GM10266 (cell line): Measurements from ENCODE around the gene HMOX2.

Experiments used
- DNase-seq: peaks from one replicate; pipeline ENCODE4 v3.0.0; 2012; ENCODE audit errors: extremely low spot score
- TF ChIP-seq, protein P1 (sequence below): IDR thresholded peaks from 2 replicates; pipeline ENCODE4 v1.5.1; 2012; ENCODE audit warnings: mild to moderate bottlenecking, low read depth; ENCODE audit not compliant: control insufficient read depth, insufficient read depth; ENCODE audit errors: missing control alignments

Gene HMOX2

DNA sequence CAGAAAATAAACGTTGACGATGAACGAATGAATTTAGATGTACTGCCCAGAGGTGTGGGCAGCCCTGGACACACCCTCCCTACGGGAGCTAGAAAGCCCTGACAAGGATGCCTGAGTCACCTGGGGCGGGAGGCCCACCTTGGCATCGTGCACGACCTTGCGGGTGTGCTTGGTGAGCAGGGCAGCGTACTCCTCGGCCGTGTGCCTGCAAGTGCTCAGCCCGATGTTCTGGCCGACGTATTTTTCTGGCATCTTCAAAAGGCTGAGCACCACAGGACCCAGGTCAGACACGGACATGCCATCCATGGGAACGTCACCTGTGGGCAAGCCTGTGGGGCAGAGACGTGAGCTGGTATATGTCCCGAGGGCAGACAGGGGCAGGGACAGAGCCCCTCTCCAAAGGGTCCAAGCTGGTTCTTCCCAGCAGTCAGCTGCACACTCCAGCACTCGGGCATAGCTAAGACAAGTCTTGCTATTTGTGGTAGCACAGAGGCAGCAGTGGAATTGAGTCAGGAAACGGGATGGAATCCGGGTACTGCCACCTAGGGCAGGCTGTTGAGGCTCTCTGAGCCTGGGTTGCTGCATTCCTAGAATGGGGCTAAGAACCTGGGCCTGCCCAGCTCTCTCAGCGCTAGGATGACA, 12.6 kb upstream of the HMOX2 start:
- TF ChIP-seq, protein P1, sequence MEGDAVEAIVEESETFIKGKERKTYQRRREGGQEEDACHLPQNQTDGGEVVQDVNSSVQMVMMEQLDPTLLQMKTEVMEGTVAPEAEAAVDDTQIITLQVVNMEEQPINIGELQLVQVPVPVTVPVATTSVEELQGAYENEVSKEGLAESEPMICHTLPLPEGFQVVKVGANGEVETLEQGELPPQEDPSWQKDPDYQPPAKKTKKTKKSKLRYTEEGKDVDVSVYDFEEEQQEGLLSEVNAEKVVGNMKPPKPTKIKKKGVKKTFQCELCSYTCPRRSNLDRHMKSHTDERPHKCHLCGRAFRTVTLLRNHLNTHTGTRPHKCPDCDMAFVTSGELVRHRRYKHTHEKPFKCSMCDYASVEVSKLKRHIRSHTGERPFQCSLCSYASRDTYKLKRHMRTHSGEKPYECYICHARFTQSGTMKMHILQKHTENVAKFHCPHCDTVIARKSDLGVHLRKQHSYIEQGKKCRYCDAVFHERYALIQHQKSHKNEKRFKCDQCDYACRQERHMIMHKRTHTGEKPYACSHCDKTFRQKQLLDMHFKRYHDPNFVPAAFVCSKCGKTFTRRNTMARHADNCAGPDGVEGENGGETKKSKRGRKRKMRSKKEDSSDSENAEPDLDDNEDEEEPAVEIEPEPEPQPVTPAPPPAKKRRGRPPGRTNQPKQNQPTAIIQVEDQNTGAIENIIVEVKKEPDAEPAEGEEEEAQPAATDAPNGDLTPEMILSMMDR, result no peak
- DNase-seq, result no peak

DNA sequence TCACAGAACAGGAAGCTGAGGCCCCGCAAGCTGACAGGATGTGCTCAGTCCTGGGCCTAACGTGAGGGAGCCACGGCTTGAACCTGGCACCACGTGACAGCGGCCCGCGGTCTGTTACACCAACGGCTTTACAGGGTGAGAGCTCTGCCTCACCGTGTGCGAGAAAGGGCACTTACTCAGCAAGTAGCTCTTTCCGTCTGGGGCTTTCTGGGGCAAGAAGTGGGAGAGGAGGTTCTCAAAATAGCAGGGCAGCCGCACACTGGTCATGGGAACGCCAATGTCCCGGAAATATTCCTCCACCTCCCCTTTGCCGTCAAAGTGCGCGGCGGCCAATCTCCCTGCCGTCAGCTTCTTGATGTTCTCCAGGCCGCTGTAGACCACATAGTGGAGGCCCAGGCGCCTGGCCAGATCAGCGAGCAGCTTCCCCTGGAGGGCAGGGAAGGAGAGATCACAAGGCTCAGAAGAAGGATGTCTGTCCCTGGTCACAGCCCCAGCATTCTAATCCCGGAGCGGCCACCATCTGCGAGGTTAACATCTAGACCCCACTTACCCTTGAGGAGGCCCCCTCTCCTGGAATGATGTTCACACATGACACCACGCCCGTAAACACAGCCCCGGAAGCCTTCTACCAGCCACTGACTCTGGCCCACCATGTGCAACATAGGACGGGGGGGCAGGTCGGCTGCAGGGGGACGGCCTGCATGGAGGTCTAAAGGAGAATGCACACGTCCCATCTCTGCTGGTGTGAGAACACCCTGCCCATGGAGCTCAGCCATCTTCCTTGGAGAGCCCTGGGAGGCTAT, 10.0 kb upstream of the HMOX2 start:
- no peak for DNase-seq
- TF ChIP-seq, protein P1, result no peak

DNA sequence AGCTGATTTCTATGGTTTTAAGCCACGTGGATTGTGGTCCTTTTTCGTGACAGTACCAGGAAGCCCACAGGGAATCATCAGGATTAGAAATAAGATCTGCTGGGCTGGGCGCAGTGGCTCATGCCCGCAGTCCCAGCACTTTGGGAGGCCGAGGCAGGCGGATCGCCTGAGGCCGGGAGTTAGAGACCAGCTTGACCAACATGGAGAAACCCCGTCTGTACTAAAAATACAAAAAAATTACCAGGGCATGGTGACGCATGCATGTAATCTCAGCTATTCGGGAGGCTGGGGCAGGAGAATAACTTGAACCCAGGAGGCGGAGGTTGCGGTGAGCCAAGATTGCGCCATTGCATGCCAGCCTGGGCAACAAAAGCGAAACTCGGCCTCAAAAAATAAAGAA, 8.3 kb upstream of the HMOX2 start:
- DNase-seq, result no peak
- TF ChIP-seq, protein P1, result no peak

DNA sequence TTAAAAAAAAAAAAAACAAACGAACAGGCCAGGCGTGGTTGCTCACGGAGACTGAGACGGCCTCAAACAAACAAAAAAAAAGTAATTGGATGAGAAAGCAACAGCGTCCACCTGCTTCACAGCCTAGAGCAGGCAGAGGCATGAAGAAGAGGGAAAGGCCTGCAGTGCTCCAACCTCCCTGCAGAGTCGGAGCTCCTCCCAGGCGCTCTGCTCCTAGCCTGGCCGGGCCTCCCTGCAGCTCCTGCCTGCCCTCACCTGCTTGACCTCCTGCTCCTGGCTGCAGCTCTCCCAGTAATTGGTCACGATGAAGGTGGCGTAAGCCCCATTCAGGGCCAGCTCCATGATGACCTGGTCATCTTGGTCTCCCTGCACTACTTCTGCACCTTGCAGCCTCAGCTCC, 7.2 kb upstream of the HMOX2 start:
- TF ChIP-seq, protein P1, result no peak
- DNase-seq, result no peak

DNA sequence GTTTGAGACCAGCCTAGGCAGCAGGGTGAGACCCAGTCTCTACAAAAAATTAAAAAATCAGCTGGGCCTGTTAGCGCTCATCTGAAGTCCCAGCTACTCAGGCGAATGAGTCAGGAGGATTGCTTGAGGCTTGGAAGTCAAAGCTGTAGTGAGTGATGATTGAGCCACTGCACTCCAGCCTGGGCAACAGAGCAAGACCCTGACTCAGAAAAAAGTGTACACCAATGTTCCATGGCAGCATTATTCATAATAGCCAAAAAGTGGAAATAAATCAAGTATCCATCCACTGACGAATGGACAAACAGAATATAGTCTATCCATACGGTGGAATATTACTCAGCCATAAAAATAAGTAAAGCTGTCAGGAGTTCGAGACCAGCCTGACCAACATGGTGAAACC, 4.3 kb upstream of the HMOX2 start:
- TF ChIP-seq, protein P1, result no peak
- no peak for DNase-seq

DNA sequence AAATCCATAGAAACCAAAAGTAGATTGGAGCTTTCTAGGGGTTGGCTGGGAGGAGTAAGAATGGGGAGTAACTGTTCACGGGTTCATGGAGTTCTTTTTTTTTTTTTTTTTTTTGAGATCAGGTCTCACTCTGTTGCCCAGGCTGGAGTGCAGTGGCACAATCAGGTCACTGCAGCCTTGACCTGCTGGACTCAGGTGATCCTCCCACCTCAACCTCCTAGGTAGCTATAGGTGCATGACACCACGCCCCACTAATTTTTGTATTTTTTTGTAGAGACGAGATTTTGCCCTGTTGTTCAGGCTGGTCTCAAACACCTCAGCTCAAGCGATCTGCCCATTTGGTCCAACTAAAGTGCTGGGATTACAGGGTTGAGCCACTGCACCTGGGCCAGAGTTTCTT, 3.3 kb upstream of the HMOX2 start:
- TF ChIP-seq, protein P1, result no peak
- DNase-seq, result no peak

DNA sequence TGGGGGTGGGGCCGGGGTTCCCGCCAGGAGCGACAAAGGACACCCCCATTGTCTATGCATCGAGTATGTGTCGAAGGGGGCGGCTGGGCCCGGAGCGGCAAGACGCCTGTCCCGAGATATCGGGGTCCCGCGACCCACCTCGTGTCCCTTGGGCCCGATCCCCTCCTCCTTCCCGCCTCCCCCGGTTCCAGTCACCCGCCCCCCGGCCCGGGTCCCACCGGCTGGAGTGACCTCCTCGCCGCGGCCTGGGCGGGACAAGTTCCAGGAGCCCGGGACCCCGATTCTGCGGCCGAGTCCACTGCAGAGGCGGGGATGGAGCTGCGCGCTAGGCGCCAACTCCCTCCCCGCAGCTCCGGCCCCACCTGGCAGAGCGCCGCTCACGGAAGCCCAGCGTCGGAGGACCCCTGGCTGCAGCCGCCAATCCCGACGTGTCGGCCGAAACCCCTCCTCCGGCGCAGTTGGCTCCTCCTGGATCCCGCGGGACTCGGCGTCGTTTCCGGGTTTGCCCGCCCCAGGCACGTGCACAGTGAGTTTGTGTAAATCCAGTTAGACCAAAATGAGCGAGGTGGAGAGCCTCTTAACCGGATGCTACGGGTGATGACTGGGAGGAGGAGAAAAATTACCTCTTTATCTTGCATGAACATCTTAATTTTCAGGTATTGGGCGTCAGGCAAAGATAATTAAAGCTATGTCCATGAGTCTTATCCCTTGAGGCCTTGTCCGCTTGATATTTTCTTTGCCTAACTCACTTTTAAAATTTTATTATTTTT, 1.8 kb upstream of the HMOX2 start, which contains the start of gene NMRAL1:
Gene NMRAL1 (minus strand): TSS at position 434 of the 770 bp plus-strand sequence. CDS start 493 bp downstream, outside the sequence.
- peak; percentile 94 for DNase-seq
- TF ChIP-seq, protein P1, result no peak
